ENCODE data around the gene CUEDC2. TPM values are rescaled to one million over a fixed set of nuclear protein-coding genes. Genes with fewer than 3 reads are reported as not detected.
A peak's percentile ranks its signal among the peaks of the same experiment; 100 is the strongest.

The CUEDC2 gene
- total RNA-seq, 2 donors from 2014 or later: 79.1 to 87.1 TPM

- Histone ChIP-seq H3K27me3 (peaks cover 0 to 5% of the 10 kb centered on the region in 2 donors), H3K36me3 (no peaks in the 10 kb centered on the region), H3K27ac (peak overlapping the region in 1 of 2 donors; percentile 56), H3K9me3 (no peaks in the 10 kb centered on the region), H3K4me3 (peak overlapping the region; percentile 46 to 54), H3K4me1 (peaks cover 0 to 11% of the 10 kb centered on the region in 2 donors)
- TF ChIP-seq, protein P1, sequence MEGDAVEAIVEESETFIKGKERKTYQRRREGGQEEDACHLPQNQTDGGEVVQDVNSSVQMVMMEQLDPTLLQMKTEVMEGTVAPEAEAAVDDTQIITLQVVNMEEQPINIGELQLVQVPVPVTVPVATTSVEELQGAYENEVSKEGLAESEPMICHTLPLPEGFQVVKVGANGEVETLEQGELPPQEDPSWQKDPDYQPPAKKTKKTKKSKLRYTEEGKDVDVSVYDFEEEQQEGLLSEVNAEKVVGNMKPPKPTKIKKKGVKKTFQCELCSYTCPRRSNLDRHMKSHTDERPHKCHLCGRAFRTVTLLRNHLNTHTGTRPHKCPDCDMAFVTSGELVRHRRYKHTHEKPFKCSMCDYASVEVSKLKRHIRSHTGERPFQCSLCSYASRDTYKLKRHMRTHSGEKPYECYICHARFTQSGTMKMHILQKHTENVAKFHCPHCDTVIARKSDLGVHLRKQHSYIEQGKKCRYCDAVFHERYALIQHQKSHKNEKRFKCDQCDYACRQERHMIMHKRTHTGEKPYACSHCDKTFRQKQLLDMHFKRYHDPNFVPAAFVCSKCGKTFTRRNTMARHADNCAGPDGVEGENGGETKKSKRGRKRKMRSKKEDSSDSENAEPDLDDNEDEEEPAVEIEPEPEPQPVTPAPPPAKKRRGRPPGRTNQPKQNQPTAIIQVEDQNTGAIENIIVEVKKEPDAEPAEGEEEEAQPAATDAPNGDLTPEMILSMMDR (IDR thresholded peaks at IDR 0.05): no peak
- DNase-seq (ENCODE audit: low spot score): no peak
Measured at GRCh38 chr10:102408728-102409603, 23.4 kb downstream of the CUEDC2 start.

- peak overlapping the region in 1 of 2 donors; percentile 54 for H3K4me3 ChIP-seq
- H3K9me3 ChIP-seq: no peaks in the 10 kb centered on the region
- no peak for DNase-seq (ENCODE audit: low spot score)
- H3K27me3 ChIP-seq: peaks cover 0 to 5% of the 10 kb centered on the region in 2 donors
- peaks cover 0 to 11% of the 10 kb centered on the region in 2 donors for H3K4me1 ChIP-seq
- H3K27ac ChIP-seq: no peak overlapping the region
- TF ChIP-seq, protein P1 (IDR thresholded peaks at IDR 0.05): no peak
- no peaks in the 10 kb centered on the region for H3K36me3 ChIP-seq
Measured at GRCh38 chr10:102408131-102408727, 24.1 kb downstream of the CUEDC2 start.

DNA sequence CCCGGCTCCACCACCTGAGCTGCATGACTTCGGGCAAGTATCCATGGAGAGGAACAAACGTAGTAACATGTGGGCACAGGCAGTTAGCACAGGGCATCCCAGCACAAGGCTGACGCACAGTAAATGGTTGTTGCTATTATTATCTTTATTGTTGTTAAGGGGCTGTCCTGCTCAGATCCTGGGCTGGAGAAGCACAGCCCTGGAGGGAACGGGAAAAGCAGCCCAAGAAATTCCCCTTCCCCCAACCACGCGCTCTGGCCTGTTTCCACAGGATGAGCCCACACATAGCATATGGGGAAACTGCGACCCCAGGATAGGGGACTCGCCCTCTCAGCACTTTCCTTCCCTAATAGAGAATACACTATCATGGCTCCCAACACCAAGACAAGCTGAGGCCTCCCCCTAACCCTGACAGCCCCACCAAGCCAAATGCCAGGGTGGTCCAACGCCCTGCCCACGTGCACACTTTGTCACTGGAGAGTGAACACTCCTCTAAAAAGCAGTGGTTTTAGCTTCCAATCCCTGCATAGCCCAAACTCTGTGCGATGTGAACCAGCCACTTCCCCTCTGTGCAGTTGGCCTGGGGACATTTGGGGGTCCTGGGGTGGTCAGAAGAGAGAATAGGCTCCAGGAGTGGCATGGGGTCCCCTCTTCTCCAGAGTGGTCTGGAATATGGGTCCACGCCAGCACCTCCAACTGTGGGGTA is 24.8 kb downstream of the CUEDC2 start:
- no peak for DNase-seq (ENCODE audit: low spot score)

GRCh38 chr10:102406815-102407214 is 25.6 kb downstream of the CUEDC2 start:
- no peak overlapping the region for H3K4me3 ChIP-seq
- H3K4me1 ChIP-seq: peaks cover 0 to 11% of the 10 kb centered on the region in 2 donors
- TF ChIP-seq, protein P1 (IDR thresholded peaks at IDR 0.05): no peak
- peaks cover 5% of the 10 kb centered on the region for H3K36me3 ChIP-seq
- no peaks in the 10 kb centered on the region for H3K9me3 ChIP-seq
- H3K27ac ChIP-seq: no peak overlapping the region
- no peak for DNase-seq (ENCODE audit: low spot score)
- peaks cover 0 to 5% of the 10 kb centered on the region in 2 donors for H3K27me3 ChIP-seq

More for the DNA sequence above, 24.8 kb downstream of the CUEDC2 start:
- Histone ChIP-seq H3K4me1 (peaks cover 0 to 11% of the 10 kb centered on the region in 2 donors), H3K27ac (no peak overlapping the region), H3K4me3 (no peak overlapping the region), H3K36me3 (no peaks in the 10 kb centered on the region), H3K27me3 (peaks cover 0 to 5% of the 10 kb centered on the region in 2 donors), H3K9me3 (no peaks in the 10 kb centered on the region)
- TF ChIP-seq, protein P1 (IDR thresholded peaks at IDR 0.05): no peak

DNA sequence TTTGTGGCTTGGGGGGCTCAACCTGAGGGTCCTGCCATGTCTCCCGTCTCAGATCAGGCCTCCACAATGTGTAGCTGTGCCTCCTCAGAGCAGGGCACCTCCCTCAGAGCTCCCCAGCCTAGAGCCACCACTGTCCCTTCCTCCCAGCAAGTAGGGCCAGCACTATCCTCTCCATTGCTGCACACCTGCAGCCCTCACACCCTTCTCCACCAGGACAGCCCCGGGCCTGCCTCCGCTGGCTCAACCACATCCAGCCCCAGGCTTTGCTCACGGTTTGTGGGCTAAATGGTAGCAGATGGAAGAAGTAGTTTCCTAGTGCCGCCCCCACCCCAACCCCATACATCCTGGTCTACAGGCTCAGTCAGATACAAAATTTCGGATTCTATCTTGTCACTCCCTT is 26.7 kb downstream of the CUEDC2 start:
- H3K4me1 ChIP-seq: peaks cover 0 to 8% of the 10 kb centered on the region in 2 donors

More for the DNA sequence above, 26.7 kb downstream of the CUEDC2 start:
- peaks cover 14% of the 10 kb centered on the region for H3K36me3 ChIP-seq
- peaks cover 0 to 4% of the 10 kb centered on the region in 2 donors for H3K27me3 ChIP-seq
- TF ChIP-seq, protein P1 (IDR thresholded peaks at IDR 0.05): no peak
- DNase-seq (ENCODE audit: low spot score): no peak
- H3K4me3 ChIP-seq: no peak overlapping the region
- H3K9me3 ChIP-seq: no peaks in the 10 kb centered on the region
- H3K27ac ChIP-seq: no peak overlapping the region
